ENCODE results near the gene MAP4. TPM values are rescaled to one million over a fixed set of nuclear protein-coding genes. Genes with fewer than 3 reads are reported as not detected.

Gene MAP4
- total and polyA plus RNA-seq, 2 of the 13 experiments (the other 11 are each of a cell fraction or from before 2014, with no cell fraction given) = 33.1 to 38.7 TPM

DNA sequence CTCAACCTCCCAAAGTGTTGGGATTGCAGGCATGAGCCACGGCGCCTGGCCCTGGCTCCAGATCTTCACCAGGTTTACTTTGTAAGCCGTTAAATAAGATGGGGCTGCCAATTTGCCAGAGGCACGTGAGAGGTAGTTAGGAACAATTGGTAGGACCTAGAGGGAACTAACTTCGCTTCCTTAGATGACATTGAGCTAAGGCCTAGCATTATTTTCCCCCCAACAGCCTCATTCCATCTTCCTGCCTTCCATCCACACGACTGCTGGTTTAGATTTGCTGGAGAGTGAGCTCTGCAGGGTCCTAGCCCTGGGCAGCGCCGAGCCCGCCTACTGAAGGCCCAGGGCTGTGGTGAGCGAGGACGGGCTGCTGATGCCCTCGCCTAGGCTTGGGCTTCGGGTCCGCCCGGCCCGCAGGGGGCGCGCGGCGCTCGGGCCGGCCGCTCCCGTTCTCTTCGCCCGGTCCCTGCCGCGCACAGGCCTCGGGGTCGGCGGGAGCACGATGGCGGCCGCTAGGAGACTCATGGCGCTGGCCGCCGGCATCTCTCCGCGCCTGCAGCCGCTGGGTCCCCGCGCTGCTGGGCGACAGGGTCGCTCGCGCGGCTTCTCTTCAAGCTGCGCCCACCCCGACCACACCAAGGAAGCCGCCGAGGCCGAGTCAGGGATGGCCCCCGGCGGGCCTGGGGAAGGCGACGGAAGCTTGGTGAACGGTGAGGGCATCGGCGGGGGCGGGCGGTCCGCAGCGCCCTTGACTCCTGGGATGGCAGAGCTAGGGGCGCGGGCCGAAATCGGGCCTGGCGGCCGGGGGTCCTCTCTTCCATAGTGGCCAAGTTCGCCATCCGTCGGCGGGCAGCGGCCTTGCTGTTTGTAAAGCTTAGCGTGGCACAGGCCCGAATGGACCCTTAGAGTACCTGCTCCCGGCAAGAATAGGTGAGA lies 191.4 kb downstream of the MAP4 start (continued):
- TF ChIP-seq POLR2AphosphoS5 (IDR thresholded peaks at IDR 0.05; ENCODE audit: low read depth, low read length) = peak; percentile 60
- TF ChIP-seq REL (CRISPR knock-in tag; conservative IDR thresholded peaks at IDR 0.05) = no peak
- TF ChIP-seq AGO1 (IDR thresholded peaks at IDR 0.05; ENCODE audit: low read depth, low read length, poor library complexity, severe bottlenecking) = peak; percentile 53
- TF ChIP-seq, protein P1, sequence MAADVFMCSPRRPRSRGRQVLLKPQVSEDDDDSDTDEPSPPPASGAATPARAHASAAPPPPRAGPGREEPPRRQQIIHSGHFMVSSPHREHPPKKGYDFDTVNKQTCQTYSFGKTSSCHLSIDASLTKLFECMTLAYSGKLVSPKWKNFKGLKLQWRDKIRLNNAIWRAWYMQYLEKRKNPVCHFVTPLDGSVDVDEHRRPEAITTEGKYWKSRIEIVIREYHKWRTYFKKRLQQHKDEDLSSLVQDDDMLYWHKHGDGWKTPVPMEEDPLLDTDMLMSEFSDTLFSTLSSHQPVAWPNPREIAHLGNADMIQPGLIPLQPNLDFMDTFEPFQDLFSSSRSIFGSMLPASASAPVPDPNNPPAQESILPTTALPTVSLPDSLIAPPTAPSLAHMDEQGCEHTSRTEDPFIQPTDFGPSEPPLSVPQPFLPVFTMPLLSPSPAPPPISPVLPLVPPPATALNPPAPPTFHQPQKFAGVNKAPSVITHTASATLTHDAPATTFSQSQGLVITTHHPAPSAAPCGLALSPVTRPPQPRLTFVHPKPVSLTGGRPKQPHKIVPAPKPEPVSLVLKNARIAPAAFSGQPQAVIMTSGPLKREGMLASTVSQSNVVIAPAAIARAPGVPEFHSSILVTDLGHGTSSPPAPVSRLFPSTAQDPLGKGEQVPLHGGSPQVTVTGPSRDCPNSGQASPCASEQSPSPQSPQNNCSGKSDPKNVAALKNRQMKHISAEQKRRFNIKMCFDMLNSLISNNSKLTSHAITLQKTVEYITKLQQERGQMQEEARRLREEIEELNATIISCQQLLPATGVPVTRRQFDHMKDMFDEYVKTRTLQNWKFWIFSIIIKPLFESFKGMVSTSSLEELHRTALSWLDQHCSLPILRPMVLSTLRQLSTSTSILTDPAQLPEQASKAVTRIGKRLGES (CRISPR knock-in tag; IDR thresholded peaks at IDR 0.05; ENCODE audit: borderline replicate concordance) = no peak
- peak; percentile 64 for TF ChIP-seq RBM39 (IDR thresholded peaks at IDR 0.05; ENCODE audit: low read depth, low read length, poor library complexity, severe bottlenecking)
- TF ChIP-seq TEAD2 (CRISPR knock-in tag; IDR thresholded peaks at IDR 0.05) = no peak
- peak; percentile 54 for TF ChIP-seq MED8 (CRISPR knock-in tag; IDR thresholded peaks at IDR 0.05; ENCODE audit: insufficient replicate concordance)
- TF ChIP-seq NFYB (CRISPR knock-in tag; IDR thresholded peaks at IDR 0.05) = peak; percentile 28; the same call in 1 of the 2 replicates
- TF ChIP-seq, protein P2, sequence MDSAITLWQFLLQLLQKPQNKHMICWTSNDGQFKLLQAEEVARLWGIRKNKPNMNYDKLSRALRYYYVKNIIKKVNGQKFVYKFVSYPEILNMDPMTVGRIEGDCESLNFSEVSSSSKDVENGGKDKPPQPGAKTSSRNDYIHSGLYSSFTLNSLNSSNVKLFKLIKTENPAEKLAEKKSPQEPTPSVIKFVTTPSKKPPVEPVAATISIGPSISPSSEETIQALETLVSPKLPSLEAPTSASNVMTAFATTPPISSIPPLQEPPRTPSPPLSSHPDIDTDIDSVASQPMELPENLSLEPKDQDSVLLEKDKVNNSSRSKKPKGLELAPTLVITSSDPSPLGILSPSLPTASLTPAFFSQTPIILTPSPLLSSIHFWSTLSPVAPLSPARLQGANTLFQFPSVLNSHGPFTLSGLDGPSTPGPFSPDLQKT (CRISPR knock-in tag; IDR thresholded peaks at IDR 0.05; ENCODE audit: borderline replicate concordance) = 0 out of 2 replicates have a peak, but pooled peaks have one; percentile 61
- TF ChIP-seq, protein P3, sequence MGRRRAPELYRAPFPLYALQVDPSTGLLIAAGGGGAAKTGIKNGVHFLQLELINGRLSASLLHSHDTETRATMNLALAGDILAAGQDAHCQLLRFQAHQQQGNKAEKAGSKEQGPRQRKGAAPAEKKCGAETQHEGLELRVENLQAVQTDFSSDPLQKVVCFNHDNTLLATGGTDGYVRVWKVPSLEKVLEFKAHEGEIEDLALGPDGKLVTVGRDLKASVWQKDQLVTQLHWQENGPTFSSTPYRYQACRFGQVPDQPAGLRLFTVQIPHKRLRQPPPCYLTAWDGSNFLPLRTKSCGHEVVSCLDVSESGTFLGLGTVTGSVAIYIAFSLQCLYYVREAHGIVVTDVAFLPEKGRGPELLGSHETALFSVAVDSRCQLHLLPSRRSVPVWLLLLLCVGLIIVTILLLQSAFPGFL (CRISPR knock-in tag; IDR thresholded peaks at IDR 0.05) = peak; percentile 59; the same call in 1 of the 2 replicates
- TF ChIP-seq ZNF672 (CRISPR knock-in tag; IDR thresholded peaks at IDR 0.05) = 0 out of 2 replicates have a peak, but pooled peaks have one; percentile 36
- no peak for TF ChIP-seq PHB2 (IDR thresholded peaks at IDR 0.05; ENCODE audit: partially characterized antibody)
- TF ChIP-seq ZNF781 (CRISPR knock-in tag; IDR thresholded peaks at IDR 0.05; ENCODE audit: borderline replicate concordance, not compliant biosample characterization) = no peak
- TF ChIP-seq ZMYM4 (CRISPR knock-in tag; IDR thresholded peaks at IDR 0.05) = peak; percentile 97
- no peak for TF ChIP-seq SNRNP70 (IDR thresholded peaks at IDR 0.05; ENCODE audit: low read depth, low read length)
- peak; percentile 67; the same call in 1 of the 2 replicates for TF ChIP-seq REPIN1 (CRISPR knock-in tag; IDR thresholded peaks at IDR 0.05; ENCODE audit: borderline replicate concordance, low read depth)
- TF ChIP-seq, protein P4, sequence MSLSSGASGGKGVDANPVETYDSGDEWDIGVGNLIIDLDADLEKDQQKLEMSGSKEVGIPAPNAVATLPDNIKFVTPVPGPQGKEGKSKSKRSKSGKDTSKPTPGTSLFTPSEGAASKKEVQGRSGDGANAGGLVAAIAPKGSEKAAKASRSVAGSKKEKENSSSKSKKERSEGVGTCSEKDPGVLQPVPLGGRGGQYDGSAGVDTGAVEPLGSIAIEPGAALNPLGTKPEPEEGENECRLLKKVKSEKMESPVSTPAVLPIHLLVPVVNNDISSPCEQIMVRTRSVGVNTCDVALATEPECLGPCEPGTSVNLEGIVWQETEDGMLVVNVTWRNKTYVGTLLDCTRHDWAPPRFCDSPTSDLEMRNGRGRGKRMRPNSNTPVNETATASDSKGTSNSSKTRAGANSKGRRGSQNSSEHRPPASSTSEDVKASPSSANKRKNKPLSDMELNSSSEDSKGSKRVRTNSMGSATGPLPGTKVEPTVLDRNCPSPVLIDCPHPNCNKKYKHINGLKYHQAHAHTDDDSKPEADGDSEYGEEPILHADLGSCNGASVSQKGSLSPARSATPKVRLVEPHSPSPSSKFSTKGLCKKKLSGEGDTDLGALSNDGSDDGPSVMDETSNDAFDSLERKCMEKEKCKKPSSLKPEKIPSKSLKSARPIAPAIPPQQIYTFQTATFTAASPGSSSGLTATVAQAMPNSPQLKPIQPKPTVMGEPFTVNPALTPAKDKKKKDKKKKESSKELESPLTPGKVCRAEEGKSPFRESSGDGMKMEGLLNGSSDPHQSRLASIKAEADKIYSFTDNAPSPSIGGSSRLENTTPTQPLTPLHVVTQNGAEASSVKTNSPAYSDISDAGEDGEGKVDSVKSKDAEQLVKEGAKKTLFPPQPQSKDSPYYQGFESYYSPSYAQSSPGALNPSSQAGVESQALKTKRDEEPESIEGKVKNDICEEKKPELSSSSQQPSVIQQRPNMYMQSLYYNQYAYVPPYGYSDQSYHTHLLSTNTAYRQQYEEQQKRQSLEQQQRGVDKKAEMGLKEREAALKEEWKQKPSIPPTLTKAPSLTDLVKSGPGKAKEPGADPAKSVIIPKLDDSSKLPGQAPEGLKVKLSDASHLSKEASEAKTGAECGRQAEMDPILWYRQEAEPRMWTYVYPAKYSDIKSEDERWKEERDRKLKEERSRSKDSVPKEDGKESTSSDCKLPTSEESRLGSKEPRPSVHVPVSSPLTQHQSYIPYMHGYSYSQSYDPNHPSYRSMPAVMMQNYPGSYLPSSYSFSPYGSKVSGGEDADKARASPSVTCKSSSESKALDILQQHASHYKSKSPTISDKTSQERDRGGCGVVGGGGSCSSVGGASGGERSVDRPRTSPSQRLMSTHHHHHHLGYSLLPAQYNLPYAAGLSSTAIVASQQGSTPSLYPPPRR (CRISPR knock-in tag; IDR thresholded peaks at IDR 0.05; ENCODE audit: borderline replicate concordance) = no peak
